Calu3 (cell line): Measurements from ENCODE around the gene PHLDA3. TPM values are rescaled to one million over a fixed set of nuclear protein-coding genes. Genes with fewer than 3 reads are reported as not detected.

Experiments used
- BruUV-seq: library from RNA; stranded (reverse); fragments of 400-500 nt; replicated peaks from 2 replicates; lab custom pipeline; 2021; lab: Mats Ljungman, UMichigan
- CTCF ChIA-PET: fragments of 300-600 bp; sonication (Branson Sonifier 250); formaldehyde crosslinking; loops from one replicate; lab custom pipeline; 2022; ENCODE audit warnings: antibody characterized with exemption; lab: Charles Lee
- DNase-seq: peaks from one replicate; pipeline ENCODE4 v3.0.0; 2022
- H3K27ac Mint-ChIP-seq: one replicate; pipeline ENCODE4 v1.8.0; 2022; ENCODE audit warnings: mixed read lengths; ENCODE audit not compliant: unreplicated experiment
- H3K27me3 Mint-ChIP-seq: one replicate; pipeline ENCODE4 v1.8.0; 2022; ENCODE audit warnings: mixed read lengths; ENCODE audit not compliant: unreplicated experiment
- H3K36me3 Mint-ChIP-seq: one replicate; pipeline ENCODE4 v1.8.0; 2022; ENCODE audit warnings: mild to moderate bottlenecking, moderate library complexity, mixed read lengths; ENCODE audit not compliant: insufficient read depth, unreplicated experiment
- H3K4me1 Mint-ChIP-seq: one replicate; pipeline ENCODE4 v1.8.0; 2022; ENCODE audit warnings: mild to moderate bottlenecking, low read depth, mixed read lengths; ENCODE audit not compliant: unreplicated experiment
- H3K4me3 Mint-ChIP-seq: one replicate; pipeline ENCODE4 v1.8.0; 2022; ENCODE audit warnings: mild to moderate bottlenecking, low read depth, moderate library complexity, mixed read lengths; ENCODE audit not compliant: unreplicated experiment
- H3K9me3 Mint-ChIP-seq: one replicate; pipeline ENCODE4 v1.8.0; 2022; ENCODE audit warnings: low read depth, mixed read lengths; ENCODE audit not compliant: unreplicated experiment
- intact Hi-C: fragments of 100-400 bp; cut with micrococcal nuclease; formaldehyde crosslinking; loops from one replicate; pipeline ENCODE4 v1.10.0; 2022; ENCODE audit not compliant: unreplicated experiment
- total RNA-seq: library from RNA; stranded (reverse); gene quantifications from 2 replicates; pipeline ENCODE4 v1.2.3, GENCODE V29; 2022
- TF ChIP-seq, protein P1 (sequence below): fragments of 200-600 bp; IDR thresholded peaks from one replicate; pipeline ENCODE4 v1.8.0; 2022; ENCODE audit warnings: antibody characterized with exemption; ENCODE audit not compliant: unreplicated experiment

PHLDA3 gene
- total RNA-seq, 1 experiment from 2014 or later, result 31.1 TPM

DNA sequence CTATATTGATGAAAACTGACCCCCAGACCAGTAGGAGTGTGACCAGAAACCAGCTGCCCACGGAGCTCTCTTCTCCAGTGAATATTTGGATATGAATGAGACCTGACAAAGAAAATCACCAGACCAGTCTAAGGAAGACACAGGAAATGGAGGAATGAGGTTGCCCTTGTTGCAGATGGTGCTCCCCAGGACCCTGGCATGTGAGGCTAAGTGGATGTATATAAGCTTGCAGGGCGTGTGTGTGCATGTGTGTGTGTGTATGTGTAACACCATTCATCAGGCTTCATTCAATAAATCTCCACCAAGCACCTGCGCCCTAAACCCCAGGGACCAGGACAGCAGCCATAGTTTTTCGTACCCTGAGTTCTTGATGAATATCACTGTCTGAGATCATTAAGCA lies 14.4 kb downstream of the PHLDA3 start:
- H3K9me3 Mint-ChIP-seq, result no peaks in the 10 kb centered on the region
- no peaks in the 10 kb centered on the region for H3K27me3 Mint-ChIP-seq
- no peaks in the 10 kb centered on the region for H3K36me3 Mint-ChIP-seq
- H3K4me1 Mint-ChIP-seq, result peaks cover 41% of the 10 kb centered on the region
- no peak overlapping the region for H3K27ac Mint-ChIP-seq
- no TSS peak for BruUV-seq
- no peak for DNase-seq
- no peak overlapping the region for H3K4me3 Mint-ChIP-seq
- intact Hi-C loops, result no loop called here
- CTCF ChIA-PET, result interaction anchor here (2.8 kb wide), 1 partner anchor 27 kb away, joined by 14 read pairs; no protein-coding TSS in a partner anchor
- TF ChIP-seq, protein P1, sequence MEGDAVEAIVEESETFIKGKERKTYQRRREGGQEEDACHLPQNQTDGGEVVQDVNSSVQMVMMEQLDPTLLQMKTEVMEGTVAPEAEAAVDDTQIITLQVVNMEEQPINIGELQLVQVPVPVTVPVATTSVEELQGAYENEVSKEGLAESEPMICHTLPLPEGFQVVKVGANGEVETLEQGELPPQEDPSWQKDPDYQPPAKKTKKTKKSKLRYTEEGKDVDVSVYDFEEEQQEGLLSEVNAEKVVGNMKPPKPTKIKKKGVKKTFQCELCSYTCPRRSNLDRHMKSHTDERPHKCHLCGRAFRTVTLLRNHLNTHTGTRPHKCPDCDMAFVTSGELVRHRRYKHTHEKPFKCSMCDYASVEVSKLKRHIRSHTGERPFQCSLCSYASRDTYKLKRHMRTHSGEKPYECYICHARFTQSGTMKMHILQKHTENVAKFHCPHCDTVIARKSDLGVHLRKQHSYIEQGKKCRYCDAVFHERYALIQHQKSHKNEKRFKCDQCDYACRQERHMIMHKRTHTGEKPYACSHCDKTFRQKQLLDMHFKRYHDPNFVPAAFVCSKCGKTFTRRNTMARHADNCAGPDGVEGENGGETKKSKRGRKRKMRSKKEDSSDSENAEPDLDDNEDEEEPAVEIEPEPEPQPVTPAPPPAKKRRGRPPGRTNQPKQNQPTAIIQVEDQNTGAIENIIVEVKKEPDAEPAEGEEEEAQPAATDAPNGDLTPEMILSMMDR, result no peak

DNA sequence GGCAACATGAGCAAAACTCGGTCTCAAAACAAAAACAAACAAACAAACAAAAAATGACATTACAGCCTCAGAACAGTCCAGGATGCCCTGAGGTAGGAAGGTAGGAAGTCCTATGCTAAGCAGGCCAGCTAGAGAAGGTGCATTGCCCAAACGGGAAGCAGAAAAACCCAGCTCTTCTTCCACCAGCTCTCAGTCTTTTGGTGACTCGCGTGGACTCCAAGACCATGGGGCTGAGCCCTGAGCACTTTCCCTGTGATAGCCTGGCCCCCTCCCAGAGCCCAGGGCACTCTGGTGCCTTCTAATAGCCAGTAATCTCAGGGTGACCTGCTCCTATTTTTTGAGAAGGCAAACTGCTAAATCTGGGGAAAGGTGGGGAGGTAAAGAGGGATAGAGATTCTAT lies 16.1 kb downstream of the PHLDA3 start:
- no peak overlapping the region for H3K27ac Mint-ChIP-seq
- H3K9me3 Mint-ChIP-seq, result no peaks in the 10 kb centered on the region
- intact Hi-C loops, result no loop called here
- H3K4me1 Mint-ChIP-seq, result peaks cover 49% of the 10 kb centered on the region
- H3K4me3 Mint-ChIP-seq, result no peak overlapping the region
- no peak for DNase-seq
- TF ChIP-seq, protein P1, result no peak
- H3K36me3 Mint-ChIP-seq, result peaks cover 7% of the 10 kb centered on the region
- no peaks in the 10 kb centered on the region for H3K27me3 Mint-ChIP-seq
- CTCF ChIA-PET, result interaction anchor here (0.6 to 2.8 kb wide), 2 partner anchors 28 to 85 kb away, joined by 4 to 14 read pairs; no protein-coding TSS in a partner anchor
- BruUV-seq, result no TSS peak

DNA sequence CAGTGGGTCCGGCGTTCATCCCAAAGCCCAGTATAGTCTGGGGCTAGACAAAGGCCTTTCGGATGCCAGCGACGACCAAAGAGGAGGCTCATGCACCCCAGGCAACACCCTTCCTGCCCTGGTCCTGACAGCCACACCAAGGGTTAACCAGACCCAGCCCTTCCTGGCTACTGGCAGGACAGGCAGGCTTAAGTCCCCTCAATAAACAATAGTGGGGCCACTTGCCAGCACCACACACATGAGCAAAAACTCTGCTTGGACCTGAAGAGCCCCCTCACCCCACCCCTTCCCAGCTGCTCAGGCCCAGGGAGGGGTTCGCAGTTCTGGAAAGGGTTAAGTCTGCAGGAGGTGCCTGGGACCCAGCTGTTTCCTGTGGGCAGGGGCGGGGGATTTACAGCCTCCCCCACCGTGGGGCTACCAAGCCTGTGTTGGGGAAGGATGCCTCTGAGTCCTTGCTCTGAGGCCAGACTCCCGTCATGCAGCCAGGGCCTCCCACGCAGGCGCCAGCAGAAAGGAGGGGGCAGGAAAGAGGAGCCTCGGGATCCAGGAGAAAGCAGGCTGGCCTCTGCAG lies 18.2 kb downstream of the PHLDA3 start:
- intact Hi-C loops, result no loop called here
- no TSS peak for BruUV-seq
- Mint-ChIP-seq H3K27me3 (no peaks in the 10 kb centered on the region), H3K36me3 (peaks cover 8% of the 10 kb centered on the region), H3K27ac (no peak overlapping the region), H3K4me3 (no peak overlapping the region), H3K9me3 (no peaks in the 10 kb centered on the region), H3K4me1 (peaks cover 36% of the 10 kb centered on the region)
- DNase-seq, result peak; percentile 26
- TF ChIP-seq, protein P1, result no peak
- CTCF ChIA-PET, result interaction anchor here (0.9 to 6.3 kb wide), 3 partner anchors 10 to 30 kb away, joined by 3 to 149 read pairs (median 65); partner anchors contain the start of gene PHLDA3

DNA sequence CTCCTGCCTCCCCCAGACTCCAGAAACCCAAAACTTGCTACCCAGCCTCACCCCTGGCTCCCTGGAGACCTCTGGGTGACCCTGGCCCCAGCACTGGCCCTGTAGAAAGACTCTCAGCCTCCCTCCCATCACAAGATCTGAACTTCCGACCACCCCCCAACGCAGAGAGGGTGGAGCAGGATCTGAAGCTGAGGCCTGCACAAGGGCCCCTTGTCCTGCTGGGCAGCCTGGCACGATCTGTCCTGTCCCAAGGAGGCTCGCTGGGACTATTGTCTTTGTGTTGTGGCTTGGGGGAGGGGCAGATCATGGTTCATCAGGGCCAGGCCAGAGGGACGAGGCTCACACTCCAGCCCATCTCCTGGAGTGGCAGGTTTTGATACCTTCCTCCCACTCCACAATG lies 20.0 kb downstream of the PHLDA3 start:
- intact Hi-C loops, result loop anchor here (1.0 kb wide), 2 partner anchors 31 to 64 kb away; no protein-coding TSS in a partner anchor
- peak; percentile 43 for DNase-seq
- CTCF ChIA-PET, result interaction anchor here (1.8 to 6.3 kb wide), 6 partner anchors 12 to 64 kb away, joined by 16 to 149 read pairs (median 46); partner anchors contain the start of gene PHLDA3
- H3K4me3 Mint-ChIP-seq, result no peak overlapping the region
- peaks cover 46% of the 10 kb centered on the region for H3K4me1 Mint-ChIP-seq
- no peaks in the 10 kb centered on the region for H3K27me3 Mint-ChIP-seq
- no peaks in the 10 kb centered on the region for H3K9me3 Mint-ChIP-seq
- BruUV-seq, result no TSS peak
- H3K27ac Mint-ChIP-seq, result peak overlapping the region; percentile 29
- H3K36me3 Mint-ChIP-seq, result peaks cover 8% of the 10 kb centered on the region
- TF ChIP-seq, protein P1, result no peak
